K562 (cell line): ENCODE data around the gene IREB2. TPM values are rescaled to one million over a fixed set of nuclear protein-coding genes. Genes with fewer than 3 reads are reported as not detected.

Source experiments
- ATAC-seq: fragments of 200-7000 bp; cut with Tn5 transposase; 3 replicates; pipeline ENCODE4 v1.9.1; 2020; ENCODE audit warnings: moderate library complexity
- BruUV-seq: library from RNA; stranded (reverse); fragments of 400-500 nt; replicated peaks from 2 replicates; lab custom pipeline; 2021; lab: Mats Ljungman, UMichigan
- CTCF ChIA-PET: fragments of 300-600 bp; formaldehyde crosslinking; extraction: SDS; loops from one replicate; lab custom pipeline; 2021; ENCODE audit warnings: low intra/inter-chr PET ratio; lab: Yijun Ruan, JAX
- POLR2A ChIA-PET: fragments of 300-600, 350-650 bp; sonication (Branson Sonifier 250); formaldehyde crosslinking; extraction: SDS; loops from one replicate; lab custom pipeline; 2021; ENCODE audit warnings: antibody characterized with exemption, inconsistent platforms; lab: Yijun Ruan, JAX
- DNase-seq, 4 experiments: peaks; one replicate each; pipeline versions ENCODE4 v3.0.0 to v3.0.0-alpha.2; 2011 to 2018; ENCODE audit warnings: low spot score in 3 of 4, mixed read lengths in 3 of 4; ENCODE audit errors: extremely low read depth in 1 of 4
- FAIRE-seq: peaks from 2 replicates; lab custom pipeline; 2011; peaks lifted over from hg19 to GRCh38; lab: Jason Lieb, UNC
- H2AFZ ChIP-seq: 2 replicates; pipeline ENCODE4 v1.6.0; 2011; ENCODE audit warnings: low read depth, low read length, control low read depth, inconsistent platforms
- H3K27ac ChIP-seq: fragments of 200-600 bp; 3 replicates; pipeline ENCODE4 v1.8.0; 2011; ENCODE audit warnings: low read depth, mild to moderate bottlenecking, control low read depth, inconsistent platforms, low read length, moderate library complexity, mixed read lengths; ENCODE audit errors: extremely low read depth
- H3K27me3 ChIP-seq, 2 experiments: fragments of 300-600 bp in 1 of 2; 2 replicates in 1 of 2; 3 replicates in 1 of 2; pipeline versions ENCODE4 v1.6.0 to v1.8.0; 2011; ENCODE audit warnings: inconsistent platforms in 2 of 2, low read length in 2 of 2, mild to moderate bottlenecking in 1 of 2, mixed read lengths in 1 of 2, moderate library complexity in 1 of 2; ENCODE audit not compliant: control insufficient read depth in 2 of 2, insufficient read depth in 2 of 2
- H3K36me3 ChIP-seq: fragments of 300-600 bp; 3 replicates; pipeline ENCODE4 v1.8.0; 2011; ENCODE audit warnings: mild to moderate bottlenecking, low read length, inconsistent platforms; ENCODE audit not compliant: control insufficient read depth, insufficient read depth
- H3K4me1 ChIP-seq, 2 experiments: fragments of 200-600 bp in 1 of 2; replicated peaks in 1 of 2; 2 replicates in 1 of 2; 3 replicates in 1 of 2; pipeline versions ENCODE4 v1.5.1 to v1.8.0; 2011; ENCODE audit warnings: inconsistent platforms in 2 of 2, low read length in 2 of 2, mild to moderate bottlenecking in 1 of 2, mixed read lengths in 1 of 2, moderate library complexity in 1 of 2; ENCODE audit not compliant: control insufficient read depth in 2 of 2, insufficient read depth in 2 of 2
- H3K4me2 ChIP-seq: 2 replicates; pipeline ENCODE4 v1.6.1; 2011; ENCODE audit warnings: low read length, control low read depth, inconsistent platforms, mixed read lengths; ENCODE audit not compliant: insufficient read depth
- H3K4me3 ChIP-seq: fragments of 200-600 bp; sonication (generic), shearing (Covaris generic); 2 replicates; pipeline ENCODE4 v1.5.1; 2016; ENCODE audit warnings: control low read depth, inconsistent platforms
- H3K79me2 ChIP-seq: fragments of 200-600 bp; 3 replicates; pipeline ENCODE4 v1.8.0; 2011; ENCODE audit warnings: low read length, inconsistent platforms; ENCODE audit not compliant: control insufficient read depth, insufficient read depth
- H3K9ac ChIP-seq, 2 experiments: 2 replicates each; pipeline versions ENCODE4 v1.6.0 to v1.6.1; 2011; ENCODE audit warnings: low read depth in 2 of 2, low read length in 2 of 2, control low read depth in 1 of 2, inconsistent platforms in 1 of 2, mild to moderate bottlenecking in 1 of 2, mixed read lengths in 1 of 2; ENCODE audit not compliant: insufficient read depth in 1 of 2
- H3K9me1 ChIP-seq: one replicate; pipeline ENCODE4 v1.6.0; 2011; ENCODE audit warnings: inconsistent platforms, mild to moderate bottlenecking, low read length, moderate library complexity; ENCODE audit not compliant: control insufficient read depth, insufficient read depth
- H3K9me3 ChIP-seq: replicated peaks from 2 replicates; pipeline ENCODE4 v1.5.1; 2011; ENCODE audit warnings: low read depth, low read length, inconsistent platforms; ENCODE audit not compliant: control insufficient read depth, insufficient read depth
- H4K20me1 ChIP-seq: replicated peaks from 2 replicates; pipeline ENCODE4 v1.6.1; 2011; ENCODE audit warnings: low read length, inconsistent platforms, mixed read lengths; ENCODE audit not compliant: control insufficient read depth, insufficient read depth
- KAT2B ChIP-seq: IDR thresholded peaks from one replicate; pipeline ENCODE4 v1.6.1; 2012; ENCODE audit warnings: low read depth, mild to moderate bottlenecking, control low read depth, inconsistent platforms, low read length, moderate library complexity
- KAT8 ChIP-seq: fragments of 450-650 bp; IDR thresholded peaks from 2 replicates; pipeline ENCODE4 v1.6.1; 2016; ENCODE audit warnings: low read depth, mild to moderate bottlenecking
- NRF1 ChIP-seq, 2 experiments: fragments of 450-650 bp; IDR thresholded peaks in 1 of 2; conservative IDR thresholded peaks in 1 of 2; 2 replicates each; pipeline ENCODE4 v1.6.1; 2014; ENCODE audit warnings: mild to moderate bottlenecking in 2 of 2
- SAP30 ChIP-seq: fragments of 200-600 bp; sonication (generic); IDR thresholded peaks from 2 replicates; pipeline ENCODE4 v1.6.1; 2012; ENCODE audit warnings: borderline replicate concordance, low read depth, mild to moderate bottlenecking, moderate library complexity, low read length, control low read depth, inconsistent platforms; ENCODE audit not compliant: insufficient read depth, poor library complexity, severe bottlenecking
- STAT5A ChIP-seq: IDR thresholded peaks from 2 replicates; pipeline ENCODE4 v1.6.1; 2012; ENCODE audit warnings: low read length, inconsistent platforms, borderline replicate concordance
- TEAD4 ChIP-seq, 2 experiments: sonication (generic) in 1 of 2; formaldehyde crosslinking in 1 of 2; IDR thresholded peaks; 2 replicates each; pipeline versions ENCODE4 v1.6.1 to v1.8.0; 2012 to 2022; ENCODE audit warnings: borderline replicate concordance in 1 of 2, inconsistent platforms in 1 of 2, low read length in 1 of 2, mild to moderate bottlenecking in 1 of 2, missing genetic modification reagents in 1 of 2
- XRCC4 ChIP-seq: IDR thresholded peaks from one replicate; pipeline ENCODE4 v1.6.1; 2011; ENCODE audit not compliant: insufficient read depth, insufficient read length; ENCODE audit errors: extremely low read depth
- WGBS: fragments of 100-300 bp; shearing (Covaris generic); methylation state at CpG from one replicate; pipeline ENCODE4 v1.1.6; 2016; ENCODE audit warnings: low coverage, mixed read lengths; ENCODE audit not compliant: insufficient coverage; ENCODE audit errors: missing lambda C conversion rate; 5-methylcytosine and 5-hydroxymethylcytosine counted together
- in situ Hi-C: fragments of 300-500 bp; cut with MboI; formaldehyde crosslinking; loops from 4 replicates; pipeline ENCODE4 v1.15.0; 2018; ENCODE audit warnings: inconsistent platforms, mixed read lengths
- intact Hi-C: fragments of 100-400 bp; cut with micrococcal nuclease; formaldehyde crosslinking; loops from 2 replicates; pipeline ENCODE4 v1.14.2; 2022
- polyA plus RNA-seq, 8 experiments: library from polyadenylated mRNA; depleted of rRNA in 4 of 8; stranded (reverse) in 5 of 8; unstranded in 3 of 8; fragments of >200 nt; fragmentation: Nextera tagmentation in 2 of 8; fragmentation: Illumina TruSeq in 1 of 8; extraction: Ambion mirVana in 2 of 8; extraction: Trizol in 1 of 8; gene quantifications; 2 replicates each; pipeline versions ENCODE4 v1.2.1 to v1.2.3, GENCODE V29; 2011 to 2014; ENCODE audit warnings: inconsistent platforms in 1 of 8, missing spikeins in 1 of 8
- total RNA-seq, 7 experiments: library from RNA; depleted of rRNA in 6 of 7; stranded (reverse); fragments of >200 nt in 6 of 7; fragmentation: Illumina TruSeq in 2 of 7; extraction: Trizol in 2 of 7; gene quantifications; 2 replicates each; pipeline versions ENCODE4 v1.2.1 to v1.2.3, GENCODE V29; 2011 to 2021; ENCODE audit warnings: low replicate concordance in 1 of 7
- TF ChIP-seq, protein P1 (sequence below): fragments of 450-650 bp; formaldehyde crosslinking; IDR thresholded peaks from 2 replicates; pipeline ENCODE4 v1.4.0; 2022; ENCODE audit warnings: mild to moderate bottlenecking, moderate library complexity
- TF ChIP-seq, protein P2 (sequence below): fragments of 250-450 bp; sonication (Bioruptor Pico); IDR thresholded peaks from 2 replicates; pipeline ENCODE4 v1.4.0; 2020
- TF ChIP-seq, protein P3 (sequence below), 2 experiments: fragments of 450-650 bp; IDR thresholded peaks; 2 replicates each; pipeline ENCODE4 v1.6.1; 2016
- TF ChIP-seq, protein P4 (sequence below): sonication (generic); formaldehyde crosslinking; IDR thresholded peaks from 2 replicates; pipeline ENCODE4 v1.8.0; 2022; ENCODE audit warnings: mild to moderate bottlenecking, missing genetic modification reagents

IREB2 gene
- total and polyA plus RNA-seq, 9 of the 15 experiments (the other 6 are each of a cell fraction or from before 2014, with no cell fraction given), result 16.8 to 61.7 (median 34.0) TPM

DNA sequence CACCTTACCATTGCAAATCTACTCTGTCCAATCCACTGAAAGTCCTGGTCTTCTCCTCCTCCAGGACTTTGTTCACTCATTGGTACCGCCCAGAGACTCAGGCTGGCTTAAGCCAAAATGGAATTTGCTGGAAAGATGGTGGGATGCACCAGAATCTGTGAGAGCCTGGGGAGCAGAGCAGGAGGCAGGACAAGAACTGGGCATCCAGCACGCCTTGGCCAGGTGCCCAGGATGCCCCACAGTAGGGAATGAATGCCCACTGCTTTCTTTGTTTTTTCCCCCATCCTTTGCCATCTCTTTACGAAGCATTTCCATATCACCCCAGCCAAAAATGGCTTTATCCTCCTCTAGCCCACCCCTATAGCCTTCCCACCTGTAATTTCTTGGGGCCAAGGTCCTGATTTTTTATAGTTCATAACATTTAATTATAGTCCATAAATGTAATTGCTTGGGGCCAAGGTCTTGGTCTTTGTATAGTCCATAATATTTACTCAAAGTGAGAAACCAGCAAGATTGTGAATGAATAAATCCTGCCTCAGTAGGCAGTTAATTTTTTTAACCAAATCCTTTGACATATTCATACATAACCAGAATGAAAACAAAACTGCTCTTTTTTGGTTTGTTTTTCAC is 23.3 kb upstream of the IREB2 start:
- Histone ChIP-seq H4K20me1 (no peaks in the 10 kb centered on the region), H3K79me2 (no peaks in the 10 kb centered on the region), H3K4me3 (no peak overlapping the region), H3K9ac (no peak overlapping the region), H3K27me3 (peaks cover 6 to 31% of the 10 kb centered on the region in 2 experiments), H2AFZ (no peak overlapping the region), H3K9me1 (no peaks in the 10 kb centered on the region), H3K4me2 (no peak overlapping the region), H3K4me1 (no peaks in the 10 kb centered on the region), H3K36me3 (no peaks in the 10 kb centered on the region), H3K27ac (no peak overlapping the region), H3K9me3 (no peaks in the 10 kb centered on the region)
- ATAC-seq (no peak), DNase-seq (no peak), FAIRE-seq (no peak)
- CTCF ChIA-PET, result interaction anchor here (0.5 to 0.7 kb wide), 2 partner anchors 130 to 428 kb away, joined by 3 read pairs; no protein-coding TSS in a partner anchor
- POLR2A ChIA-PET, result interaction anchor here (0.7 to 1.3 kb wide), 4 partner anchors 14 to 132 kb away, joined by 3 read pairs; no protein-coding TSS in a partner anchor
- WGBS, result 7% methylated on average over 3 of the region's 3 CpGs
- BruUV-seq, result no TSS peak
- intact Hi-C loops (loop anchor here (2.0 kb wide), 1 partner anchor 106 kb away; no protein-coding TSS in a partner anchor), in situ Hi-C loops (loop anchor here (5.0 kb wide), 1 partner anchor 102 kb away; no protein-coding TSS in a partner anchor)
- no peak for TF ChIP-seq KAT8
- no peak for TF ChIP-seq SAP30
- TF ChIP-seq STAT5A, result no peak
- TF ChIP-seq, protein P1, sequence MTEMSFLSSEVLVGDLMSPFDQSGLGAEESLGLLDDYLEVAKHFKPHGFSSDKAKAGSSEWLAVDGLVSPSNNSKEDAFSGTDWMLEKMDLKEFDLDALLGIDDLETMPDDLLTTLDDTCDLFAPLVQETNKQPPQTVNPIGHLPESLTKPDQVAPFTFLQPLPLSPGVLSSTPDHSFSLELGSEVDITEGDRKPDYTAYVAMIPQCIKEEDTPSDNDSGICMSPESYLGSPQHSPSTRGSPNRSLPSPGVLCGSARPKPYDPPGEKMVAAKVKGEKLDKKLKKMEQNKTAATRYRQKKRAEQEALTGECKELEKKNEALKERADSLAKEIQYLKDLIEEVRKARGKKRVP (CRISPR knock-in tag), result no peak
- TF ChIP-seq, protein P2, sequence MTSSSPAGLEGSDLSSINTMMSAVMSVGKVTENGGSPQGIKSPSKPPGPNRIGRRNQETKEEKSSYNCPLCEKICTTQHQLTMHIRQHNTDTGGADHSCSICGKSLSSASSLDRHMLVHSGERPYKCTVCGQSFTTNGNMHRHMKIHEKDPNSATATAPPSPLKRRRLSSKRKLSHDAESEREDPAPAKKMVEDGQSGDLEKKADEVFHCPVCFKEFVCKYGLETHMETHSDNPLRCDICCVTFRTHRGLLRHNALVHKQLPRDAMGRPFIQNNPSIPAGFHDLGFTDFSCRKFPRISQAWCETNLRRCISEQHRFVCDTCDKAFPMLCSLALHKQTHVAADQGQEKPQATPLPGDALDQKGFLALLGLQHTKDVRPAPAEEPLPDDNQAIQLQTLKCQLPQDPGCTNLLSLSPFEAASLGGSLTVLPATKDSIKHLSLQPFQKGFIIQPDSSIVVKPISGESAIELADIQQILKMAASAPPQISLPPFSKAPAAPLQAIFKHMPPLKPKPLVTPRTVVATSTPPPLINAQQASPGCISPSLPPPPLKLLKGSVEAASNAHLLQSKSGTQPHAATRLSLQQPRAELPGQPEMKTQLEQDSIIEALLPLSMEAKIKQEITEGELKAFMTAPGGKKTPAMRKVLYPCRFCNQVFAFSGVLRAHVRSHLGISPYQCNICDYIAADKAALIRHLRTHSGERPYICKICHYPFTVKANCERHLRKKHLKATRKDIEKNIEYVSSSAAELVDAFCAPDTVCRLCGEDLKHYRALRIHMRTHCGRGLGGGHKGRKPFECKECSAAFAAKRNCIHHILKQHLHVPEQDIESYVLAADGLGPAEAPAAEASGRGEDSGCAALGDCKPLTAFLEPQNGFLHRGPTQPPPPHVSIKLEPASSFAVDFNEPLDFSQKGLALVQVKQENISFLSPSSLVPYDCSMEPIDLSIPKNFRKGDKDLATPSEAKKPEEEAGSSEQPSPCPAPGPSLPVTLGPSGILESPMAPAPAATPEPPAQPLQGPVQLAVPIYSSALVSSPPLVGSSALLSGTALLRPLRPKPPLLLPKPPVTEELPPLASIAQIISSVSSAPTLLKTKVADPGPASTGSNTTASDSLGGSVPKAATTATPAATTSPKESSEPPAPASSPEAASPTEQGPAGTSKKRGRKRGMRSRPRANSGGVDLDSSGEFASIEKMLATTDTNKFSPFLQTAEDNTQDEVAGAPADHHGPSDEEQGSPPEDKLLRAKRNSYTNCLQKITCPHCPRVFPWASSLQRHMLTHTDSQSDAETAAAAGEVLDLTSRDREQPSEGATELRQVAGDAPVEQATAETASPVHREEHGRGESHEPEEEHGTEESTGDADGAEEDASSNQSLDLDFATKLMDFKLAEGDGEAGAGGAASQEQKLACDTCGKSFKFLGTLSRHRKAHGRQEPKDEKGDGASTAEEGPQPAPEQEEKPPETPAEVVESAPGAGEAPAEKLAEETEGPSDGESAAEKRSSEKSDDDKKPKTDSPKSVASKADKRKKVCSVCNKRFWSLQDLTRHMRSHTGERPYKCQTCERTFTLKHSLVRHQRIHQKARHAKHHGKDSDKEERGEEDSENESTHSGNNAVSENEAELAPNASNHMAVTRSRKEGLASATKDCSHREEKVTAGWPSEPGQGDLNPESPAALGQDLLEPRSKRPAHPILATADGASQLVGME (CRISPR knock-in tag), result no peak
- TF ChIP-seq, protein P3, sequence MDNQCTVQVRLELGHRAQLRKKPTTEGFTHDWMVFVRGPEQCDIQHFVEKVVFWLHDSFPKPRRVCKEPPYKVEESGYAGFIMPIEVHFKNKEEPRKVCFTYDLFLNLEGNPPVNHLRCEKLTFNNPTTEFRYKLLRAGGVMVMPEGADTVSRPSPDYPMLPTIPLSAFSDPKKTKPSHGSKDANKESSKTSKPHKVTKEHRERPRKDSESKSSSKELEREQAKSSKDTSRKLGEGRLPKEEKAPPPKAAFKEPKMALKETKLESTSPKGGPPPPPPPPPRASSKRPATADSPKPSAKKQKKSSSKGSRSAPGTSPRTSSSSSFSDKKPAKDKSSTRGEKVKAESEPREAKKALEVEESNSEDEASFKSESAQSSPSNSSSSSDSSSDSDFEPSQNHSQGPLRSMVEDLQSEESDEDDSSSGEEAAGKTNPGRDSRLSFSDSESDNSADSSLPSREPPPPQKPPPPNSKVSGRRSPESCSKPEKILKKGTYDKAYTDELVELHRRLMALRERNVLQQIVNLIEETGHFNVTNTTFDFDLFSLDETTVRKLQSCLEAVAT (IDR thresholded peaks at IDR 0.05), result no peak
- TF ChIP-seq XRCC4, result no peak
- no peak for TF ChIP-seq TEAD4 (IDR thresholded peaks at IDR 0.05; ENCODE audit: low read length)
- TF ChIP-seq TEAD4 (CRISPR knock-in tag; IDR thresholded peaks at IDR 0.05; ENCODE audit: borderline replicate concordance), result no peak
- TF ChIP-seq, protein P4, sequence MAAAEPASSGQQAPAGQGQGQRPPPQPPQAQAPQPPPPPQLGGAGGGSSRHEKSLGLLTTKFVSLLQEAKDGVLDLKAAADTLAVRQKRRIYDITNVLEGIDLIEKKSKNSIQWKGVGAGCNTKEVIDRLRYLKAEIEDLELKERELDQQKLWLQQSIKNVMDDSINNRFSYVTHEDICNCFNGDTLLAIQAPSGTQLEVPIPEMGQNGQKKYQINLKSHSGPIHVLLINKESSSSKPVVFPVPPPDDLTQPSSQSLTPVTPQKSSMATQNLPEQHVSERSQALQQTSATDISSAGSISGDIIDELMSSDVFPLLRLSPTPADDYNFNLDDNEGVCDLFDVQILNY, result no peak
- TF ChIP-seq NRF1 (conservative IDR thresholded peaks at IDR 0.05 in 1 of 2, IDR thresholded peaks at IDR 0.05 in 1 of 2), result no peak
- no peak for TF ChIP-seq KAT2B
